GM12873 (cell line): Measurements from ENCODE around the gene ICAM5.

Experiments used
- TF ChIP-seq, protein P1 (sequence below): IDR thresholded peaks from 2 replicates; pipeline ENCODE4 v1.5.1; 2012; ENCODE audit warnings: low read depth, mild to moderate bottlenecking, moderate library complexity, low read length, control low read depth; ENCODE audit not compliant: insufficient read depth; ENCODE audit errors: missing control alignments

ICAM5 gene

DNA sequence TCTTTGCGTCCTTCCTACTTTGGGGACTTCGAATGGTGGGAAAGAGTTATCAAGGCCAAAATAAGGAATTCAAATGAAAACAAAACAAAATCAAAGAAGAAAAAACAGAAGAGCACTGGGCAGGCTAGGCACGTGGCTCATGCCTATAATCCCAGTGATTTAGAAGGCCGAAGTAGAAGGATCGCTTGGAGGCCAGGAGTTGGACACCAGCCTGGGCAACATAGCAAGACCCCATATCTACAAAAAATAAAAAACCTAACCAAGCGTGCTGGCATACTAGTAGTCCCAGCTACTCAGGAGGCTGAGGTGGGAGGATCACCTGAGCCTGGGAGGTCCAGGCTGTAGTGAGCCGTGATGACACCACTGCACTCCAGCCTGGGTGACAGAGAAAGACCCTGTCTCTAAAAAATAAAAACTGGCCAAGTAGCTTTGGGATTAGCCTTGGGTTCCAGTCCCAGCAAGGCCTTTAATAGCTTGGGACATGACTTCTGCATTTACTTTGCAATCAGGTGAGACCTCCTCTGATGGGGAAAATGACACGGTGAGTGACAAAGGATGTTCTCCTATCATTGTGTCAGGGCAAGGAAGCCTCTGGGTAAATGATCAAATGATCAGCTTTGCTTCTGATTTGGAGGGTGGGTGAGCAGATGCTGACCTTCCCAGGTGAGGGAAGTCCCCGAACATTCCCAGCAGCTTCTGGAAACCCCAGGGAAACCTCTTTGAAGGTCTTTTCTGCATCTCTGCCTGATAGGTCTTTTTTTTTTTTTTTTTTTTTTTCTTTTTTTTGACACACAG, 11.8 kb upstream of the ICAM5 start:
- TF ChIP-seq, protein P1, sequence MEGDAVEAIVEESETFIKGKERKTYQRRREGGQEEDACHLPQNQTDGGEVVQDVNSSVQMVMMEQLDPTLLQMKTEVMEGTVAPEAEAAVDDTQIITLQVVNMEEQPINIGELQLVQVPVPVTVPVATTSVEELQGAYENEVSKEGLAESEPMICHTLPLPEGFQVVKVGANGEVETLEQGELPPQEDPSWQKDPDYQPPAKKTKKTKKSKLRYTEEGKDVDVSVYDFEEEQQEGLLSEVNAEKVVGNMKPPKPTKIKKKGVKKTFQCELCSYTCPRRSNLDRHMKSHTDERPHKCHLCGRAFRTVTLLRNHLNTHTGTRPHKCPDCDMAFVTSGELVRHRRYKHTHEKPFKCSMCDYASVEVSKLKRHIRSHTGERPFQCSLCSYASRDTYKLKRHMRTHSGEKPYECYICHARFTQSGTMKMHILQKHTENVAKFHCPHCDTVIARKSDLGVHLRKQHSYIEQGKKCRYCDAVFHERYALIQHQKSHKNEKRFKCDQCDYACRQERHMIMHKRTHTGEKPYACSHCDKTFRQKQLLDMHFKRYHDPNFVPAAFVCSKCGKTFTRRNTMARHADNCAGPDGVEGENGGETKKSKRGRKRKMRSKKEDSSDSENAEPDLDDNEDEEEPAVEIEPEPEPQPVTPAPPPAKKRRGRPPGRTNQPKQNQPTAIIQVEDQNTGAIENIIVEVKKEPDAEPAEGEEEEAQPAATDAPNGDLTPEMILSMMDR: no peak

DNA sequence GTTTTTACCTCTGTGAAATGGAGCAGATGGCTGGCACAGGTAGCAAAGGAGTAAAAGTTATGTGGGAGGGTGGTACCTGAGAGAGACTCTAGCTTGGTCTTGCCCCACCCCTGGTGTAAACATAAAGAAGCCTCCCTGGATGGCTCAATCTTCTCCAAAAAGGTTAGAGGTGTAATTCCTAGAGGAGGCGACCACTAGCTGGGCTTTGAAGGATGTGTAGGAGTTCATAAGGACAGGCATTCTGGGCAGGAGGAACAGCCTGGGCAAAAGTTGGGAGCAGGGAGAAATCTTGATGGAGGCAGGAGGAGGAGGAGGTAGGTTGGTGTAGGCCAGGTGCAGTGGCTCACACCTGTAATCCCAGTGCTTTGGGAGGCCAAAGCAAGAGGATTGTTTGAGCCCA, 10.8 kb upstream of the ICAM5 start:
- TF ChIP-seq, protein P1: no peak

DNA sequence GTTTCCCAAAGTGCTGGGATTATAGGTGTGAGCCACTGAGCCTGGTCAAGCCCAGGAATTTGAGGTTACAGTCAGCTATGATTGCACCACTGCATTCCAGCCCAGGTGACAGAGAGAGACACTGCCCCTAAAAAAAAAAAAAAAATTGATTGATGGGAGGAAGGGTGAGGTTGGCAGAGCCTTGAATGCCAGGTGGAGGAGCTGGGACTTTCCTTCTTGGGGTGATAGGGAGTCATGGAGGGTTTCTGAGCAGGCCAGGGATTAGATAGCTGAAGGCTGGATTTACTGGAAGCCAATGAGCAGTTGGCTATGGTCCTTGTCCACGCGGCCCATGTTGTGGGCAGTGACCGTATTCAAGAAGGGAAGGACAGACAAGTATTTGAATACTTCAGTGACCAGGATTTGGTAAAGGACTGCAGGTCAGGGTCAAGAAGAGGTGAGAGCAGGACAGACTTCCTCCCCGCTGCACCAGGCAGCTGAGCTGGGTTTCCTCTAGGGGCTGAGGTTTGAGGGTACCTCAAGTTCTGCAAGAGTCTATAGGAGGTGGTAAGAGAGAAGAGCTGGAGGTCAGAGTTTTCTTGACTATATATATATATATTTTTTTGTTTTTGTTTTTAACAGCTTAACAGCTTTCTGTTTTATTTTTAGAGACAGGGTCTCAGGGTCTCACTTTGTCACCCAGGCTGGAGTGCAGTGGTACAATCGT, 9.9 kb upstream of the ICAM5 start:
- TF ChIP-seq, protein P1: no peak

DNA sequence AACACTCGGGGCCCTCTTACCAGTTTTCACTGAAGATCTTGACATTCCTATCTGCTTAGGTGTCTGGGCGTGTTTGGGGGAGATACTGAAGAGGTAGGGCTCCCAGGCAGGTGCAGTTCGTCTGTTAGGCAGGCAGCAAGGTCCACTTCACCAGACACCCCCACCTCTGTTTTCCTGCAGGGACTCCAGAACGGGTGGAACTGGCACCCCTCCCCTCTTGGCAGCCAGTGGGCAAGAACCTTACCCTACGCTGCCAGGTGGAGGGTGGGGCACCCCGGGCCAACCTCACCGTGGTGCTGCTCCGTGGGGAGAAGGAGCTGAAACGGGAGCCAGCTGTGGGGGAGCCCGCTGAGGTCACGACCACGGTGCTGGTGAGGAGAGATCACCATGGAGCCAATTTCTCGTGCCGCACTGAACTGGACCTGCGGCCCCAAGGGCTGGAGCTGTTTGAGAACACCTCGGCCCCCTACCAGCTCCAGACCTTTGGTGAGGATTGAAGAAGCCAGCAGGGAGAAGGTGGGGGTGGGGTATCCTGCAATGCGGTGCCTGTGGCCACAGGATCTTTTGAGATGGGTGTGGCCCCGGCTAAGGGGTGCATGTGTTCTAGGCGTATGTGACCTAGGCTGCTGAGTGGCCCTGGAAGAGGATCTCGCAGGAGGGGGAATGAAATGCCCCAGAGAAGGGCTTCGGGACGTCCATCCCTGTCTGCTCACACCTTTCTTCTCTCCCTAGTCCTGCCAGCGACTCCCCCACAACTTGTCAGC, 6.3 kb upstream of the ICAM5 start:
- TF ChIP-seq, protein P1: no peak

DNA sequence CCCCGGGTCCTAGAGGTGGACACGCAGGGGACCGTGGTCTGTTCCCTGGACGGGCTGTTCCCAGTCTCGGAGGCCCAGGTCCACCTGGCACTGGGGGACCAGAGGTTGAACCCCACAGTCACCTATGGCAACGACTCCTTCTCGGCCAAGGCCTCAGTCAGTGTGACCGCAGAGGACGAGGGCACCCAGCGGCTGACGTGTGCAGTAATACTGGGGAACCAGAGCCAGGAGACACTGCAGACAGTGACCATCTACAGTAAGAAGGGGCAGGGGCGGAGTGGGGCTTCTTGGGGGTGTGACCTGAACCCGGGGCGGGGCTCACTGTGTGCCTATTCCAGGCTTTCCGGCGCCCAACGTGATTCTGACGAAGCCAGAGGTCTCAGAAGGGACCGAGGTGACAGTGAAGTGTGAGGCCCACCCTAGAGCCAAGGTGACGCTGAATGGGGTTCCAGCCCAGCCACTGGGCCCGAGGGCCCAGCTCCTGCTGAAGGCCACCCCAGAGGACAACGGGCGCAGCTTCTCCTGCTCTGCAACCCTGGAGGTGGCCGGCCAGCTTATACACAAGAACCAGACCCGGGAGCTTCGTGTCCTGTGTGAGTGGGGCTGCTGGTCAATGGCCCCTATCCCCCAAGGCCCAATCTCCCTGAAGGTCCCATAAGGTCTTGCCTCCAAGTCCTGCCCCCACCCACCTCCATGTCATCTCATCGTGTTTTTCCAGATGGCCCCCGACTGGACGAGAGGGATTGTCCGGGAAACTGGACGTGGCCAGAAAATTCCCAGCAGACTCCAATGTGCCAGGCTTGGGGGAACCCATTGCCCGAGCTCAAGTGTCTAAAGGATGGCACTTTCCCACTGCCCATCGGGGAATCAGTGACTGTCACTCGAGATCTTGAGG, 5.4 kb upstream of the ICAM5 start:
- TF ChIP-seq, protein P1: no peak

DNA sequence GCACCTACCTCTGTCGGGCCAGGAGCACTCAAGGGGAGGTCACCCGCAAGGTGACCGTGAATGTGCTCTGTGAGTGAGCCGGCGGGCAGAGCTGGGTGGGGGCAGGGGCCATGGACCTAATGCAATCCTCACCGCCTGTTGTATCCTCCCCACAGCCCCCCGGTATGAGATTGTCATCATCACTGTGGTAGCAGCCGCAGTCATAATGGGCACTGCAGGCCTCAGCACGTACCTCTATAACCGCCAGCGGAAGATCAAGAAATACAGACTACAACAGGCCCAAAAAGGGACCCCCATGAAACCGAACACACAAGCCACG, 4.8 kb upstream of the ICAM5 start:
- TF ChIP-seq, protein P1: no peak
